HEK293 (cell line): ENCODE data around the gene EAF2.

Experiments
- CTCF ChIA-PET: fragments of 350-600 bp; formaldehyde crosslinking; extraction: SDS; loops from one replicate; lab custom pipeline; 2021; ENCODE audit warnings: antibody characterized with exemption; lab: Yijun Ruan, JAX
- POLR2A ChIA-PET: fragments of 300-600 bp; formaldehyde crosslinking; extraction: SDS; loops from one replicate; lab custom pipeline; 2020; ENCODE audit warnings: antibody characterized with exemption, inconsistent platforms; lab: Yijun Ruan, JAX
- H3K27ac ChIP-seq: fragments of 200-500 bp; sonication (Bioruptor generic); 2 replicates; pipeline ENCODE4 v1.5.1; 2014; ENCODE audit warnings: low read depth, low read length, control low read depth, inconsistent platforms; ENCODE audit errors: extremely low read depth
- H3K36me3 ChIP-seq, 2 experiments: fragments of 200-500 bp in 1 of 2; sonication (Bioruptor generic) in 1 of 2; 1 replicate in 1 of 2; 2 replicates in 1 of 2; pipeline ENCODE4 v1.5.1; 2014 to 2017; ENCODE audit warnings: inconsistent platforms in 2 of 2, low read length in 2 of 2; ENCODE audit not compliant: control insufficient read depth in 2 of 2, insufficient read depth in 1 of 2
- H3K4me1 ChIP-seq: fragments of 200-500 bp; sonication (Bioruptor generic); 2 replicates; pipeline ENCODE4 v1.5.1; 2014; ENCODE audit warnings: mild to moderate bottlenecking, low read length, inconsistent platforms; ENCODE audit not compliant: control insufficient read depth, insufficient read depth
- H3K4me3 ChIP-seq: 2 replicates; pipeline ENCODE4 v1.5.1; 2011; ENCODE audit warnings: low read depth, mild to moderate bottlenecking, control low read depth, low read length, moderate library complexity
- H3K9me3 ChIP-seq: fragments of 200-500 bp; sonication (Bioruptor generic); 2 replicates; pipeline ENCODE4 v1.5.1; 2014; ENCODE audit warnings: low read depth, low read length, inconsistent platforms; ENCODE audit not compliant: control insufficient read depth, insufficient read depth
- CTCF ChIP-seq: fragments of 450-650 bp; formaldehyde crosslinking; IDR thresholded peaks from 2 replicates; pipeline ENCODE4 v1.5.1; 2016; ENCODE audit warnings: missing biosample characterization, missing genetic modification characterization
- HOXA7 ChIP-seq: sonication (generic); formaldehyde crosslinking; IDR thresholded peaks from 2 replicates; pipeline ENCODE4 v1.8.1; 2022; ENCODE audit warnings: missing genetic modification reagents, borderline replicate concordance
- PRDM1 ChIP-seq: fragments of 450-650 bp; formaldehyde crosslinking; IDR thresholded peaks from 2 replicates; pipeline ENCODE4; 2016; ENCODE audit warnings: missing biosample characterization, missing genetic modification characterization
- REST ChIP-seq: fragments of 450-650 bp; formaldehyde crosslinking; IDR thresholded peaks from 2 replicates; pipeline ENCODE4 v1.5.1; 2016; ENCODE audit warnings: missing biosample characterization, missing genetic modification characterization
- SCRT2 ChIP-seq: fragments of 450-650 bp; formaldehyde crosslinking; IDR thresholded peaks from 2 replicates; pipeline ENCODE4 v1.5.1; 2016; ENCODE audit warnings: missing biosample characterization, missing genetic modification characterization
- ZBTB7A ChIP-seq: fragments of 450-650 bp; formaldehyde crosslinking; IDR thresholded peaks from 2 replicates; pipeline ENCODE4 v1.5.1; 2016; ENCODE audit warnings: low read depth, missing biosample characterization, missing genetic modification characterization
- ZNF133 ChIP-seq: fragments of 450-650 bp; formaldehyde crosslinking; IDR thresholded peaks from 2 replicates; pipeline ENCODE4 v1.5.1; 2016; ENCODE audit warnings: missing biosample characterization, missing genetic modification characterization
- ZNF184 ChIP-seq: fragments of 450-650 bp; IDR thresholded peaks from 2 replicates; pipeline ENCODE4 v1.5.1; 2018; ENCODE audit warnings: missing biosample characterization, mild to moderate bottlenecking, missing genetic modification characterization
- ZNF2 ChIP-seq: fragments of 450-650 bp; formaldehyde crosslinking; IDR thresholded peaks from 2 replicates; pipeline ENCODE4 v1.5.1; 2016; ENCODE audit warnings: missing biosample characterization, missing genetic modification characterization
- ZNF280C ChIP-seq: fragments of 450-650 bp; formaldehyde crosslinking; IDR thresholded peaks from 2 replicates; pipeline ENCODE4 v1.5.1; 2016; ENCODE audit warnings: missing biosample characterization, missing genetic modification characterization
- ZNF394 ChIP-seq: fragments of 450-650 bp; formaldehyde crosslinking; IDR thresholded peaks from 2 replicates; pipeline ENCODE4 v1.5.1; 2016; ENCODE audit warnings: missing biosample characterization, missing genetic modification characterization, mild to moderate bottlenecking, moderate library complexity, borderline replicate concordance
- ZNF473 ChIP-seq: fragments of 450-650 bp; formaldehyde crosslinking; IDR thresholded peaks from 2 replicates; pipeline ENCODE4 v1.5.1; 2017; ENCODE audit warnings: missing biosample characterization, missing genetic modification characterization
- ZNF585B ChIP-seq: fragments of 450-650 bp; formaldehyde crosslinking; IDR thresholded peaks from 2 replicates; pipeline ENCODE4 v1.5.1; 2016; ENCODE audit warnings: missing biosample characterization, missing genetic modification characterization
- ZNF704 ChIP-seq: fragments of 450-650 bp; formaldehyde crosslinking; IDR thresholded peaks from 2 replicates; pipeline ENCODE4 v1.5.1; 2016; ENCODE audit warnings: missing biosample characterization, missing genetic modification characterization
- ZNF777 ChIP-seq: fragments of 450-650 bp; formaldehyde crosslinking; IDR thresholded peaks from 2 replicates; pipeline ENCODE4 v1.5.1; 2017; ENCODE audit warnings: missing biosample characterization, missing genetic modification characterization, borderline replicate concordance
- ZNF785 ChIP-seq: fragments of 450-650 bp; formaldehyde crosslinking; IDR thresholded peaks from 2 replicates; pipeline ENCODE4 v1.5.1; 2016; ENCODE audit warnings: missing biosample characterization, missing genetic modification characterization
- ZNF830 ChIP-seq: fragments of 450-650 bp; IDR thresholded peaks from 2 replicates; pipeline ENCODE4 v1.5.0; 2018; ENCODE audit warnings: missing biosample characterization, missing genetic modification characterization, low read depth, mild to moderate bottlenecking, moderate library complexity
- ZSCAN5A ChIP-seq: fragments of 450-650 bp; formaldehyde crosslinking; IDR thresholded peaks from 2 replicates; pipeline ENCODE4 v1.5.1; 2016; ENCODE audit warnings: missing biosample characterization, missing genetic modification characterization

EAF2 gene

GRCh38 chr3:121796970-121797369 is 38.0 kb upstream of the EAF2 start:
- H3K4me1 ChIP-seq: no peaks in the 10 kb centered on the region
- ChIA-PET POLR2A (interaction anchor here (1.1 kb wide), 1 partner anchor 9 kb away, joined by 7 read pairs; no protein-coding TSS in a partner anchor), CTCF (no interaction called here)
- H3K27ac ChIP-seq: no peak overlapping the region
- H3K36me3 ChIP-seq: peaks cover 0 to 42% of the 10 kb centered on the region in 2 experiments; a peak in 2 of 3 replicates
- no peak for TF ChIP-seq ZNF280C (tag by site-specific recombination)
- no peak for TF ChIP-seq ZNF133 (tag by site-specific recombination)
- no peak for TF ChIP-seq ZNF785 (tag by site-specific recombination)
- no peak for TF ChIP-seq ZNF184
- no peak for TF ChIP-seq ZNF394 (tag by site-specific recombination)
- TF ChIP-seq ZNF777: no peak
- TF ChIP-seq SCRT2 (tag by site-specific recombination): no peak
- TF ChIP-seq REST (tag by site-specific recombination): no peak
- TF ChIP-seq ZNF585B: no peak
- no peak for TF ChIP-seq ZNF2 (tag by site-specific recombination)
- no peak for TF ChIP-seq ZNF830 (tag by site-specific recombination)
- no peak for TF ChIP-seq ZNF704 (tag by site-specific recombination)
- no peak for TF ChIP-seq CTCF
- TF ChIP-seq ZBTB7A (tag by site-specific recombination): no peak
- no peak for TF ChIP-seq PRDM1 (tag by site-specific recombination)
- no peak for TF ChIP-seq ZSCAN5A (tag by site-specific recombination)
- TF ChIP-seq ZNF473 (tag by site-specific recombination): no peak
- no peak for TF ChIP-seq HOXA7
- H3K4me3 ChIP-seq: no peak overlapping the region
- no peaks in the 10 kb centered on the region for H3K9me3 ChIP-seq
